Right lobe of liver (tissue), 6 donors: ENCODE results near the gene COL23A1. TPM values are rescaled to one million over a fixed set of nuclear protein-coding genes. Genes with fewer than 3 reads are reported as not detected.
A peak's percentile ranks its signal among the peaks of the same experiment; 100 is the strongest.
"Not testable (repeated sequence)": the region's sequence is repeated elsewhere in the genome, so short reads cannot be mapped to it uniquely, and the experiment has no call there.

Experiments used
- ATAC-seq, 4 donors: fragments of 200-7000 bp; cut with Tn5 transposase; one replicate each; pipeline ENCODE4 v1.9.1; 2020; ENCODE audit warnings: mild to moderate bottlenecking in 4 of 4, moderate library complexity in 4 of 4
- DNase-seq, 3 donors: peaks; one replicate each; pipeline ENCODE4 v3.0.0-alpha.2; 2020
- H3K27ac ChIP-seq, 3 donors: fragments of 200-600 bp; one replicate each; pipeline ENCODE4 v1.8.0; 2022
- H3K27me3 ChIP-seq, 2 donors: fragments of 200-600 bp; one replicate each; pipeline ENCODE4 v1.8.0; 2022
- H3K36me3 ChIP-seq, 4 donors: fragments of 200-600 bp; sonication (generic) in 1 of 4; one replicate each; pipeline versions ENCODE4 v1.5.1 to v1.8.0; 2017 to 2022; ENCODE audit warnings: control low read depth in 1 of 4
- H3K4me1 ChIP-seq, 4 donors: fragments of 200-600 bp; sonication (generic) in 1 of 4; one replicate each; pipeline versions ENCODE4 v1.5.1 to v1.8.0; 2017 to 2022; ENCODE audit warnings: control low read depth in 1 of 4
- H3K4me3 ChIP-seq, 3 donors: fragments of 200-600 bp; one replicate each; pipeline ENCODE4 v1.8.0; 2022
- H3K9me3 ChIP-seq, 4 donors: fragments of 200-600 bp; sonication (generic) in 1 of 4; one replicate each; pipeline versions ENCODE4 v1.5.1 to v1.8.0; 2017 to 2022; ENCODE audit warnings: control low read depth in 1 of 4
- POLR2A ChIP-seq: fragments of 450-650 bp; IDR thresholded peaks from one replicate; pipeline ENCODE4 v1.6.1; 2017; ENCODE audit warnings: antibody characterized with exemption, mild to moderate bottlenecking
- WGBS: methylation state at CpG from one replicate; pipeline ENCODE4 v1.1.6; 2018; ENCODE audit warnings: low coverage, low lambda C conversion rate; ENCODE audit not compliant: insufficient coverage; ENCODE audit errors: missing lambda C conversion rate; 5-methylcytosine and 5-hydroxymethylcytosine counted together
- intact Hi-C, 2 donors: fragments of 100-400 bp; cut with DNase I; formaldehyde crosslinking; loops; one replicate each; pipeline versions ENCODE4 v1.11.2 to v1.14.1; 2022
- total RNA-seq, 6 experiments: library from RNA; depleted of rRNA in 2 of 6; stranded (reverse); fragments of >200 nt in 2 of 6; fragmentation: NEBNext Ultra II Directional in 3 of 6; extraction: Animal tissue kit (Norgen Biotek cat#: 25700) in 3 of 6; gene quantifications; one replicate each; pipeline versions ENCODE4 v1.1.0 to v1.2.4, GENCODE V29; 2016 to 2023
- TF ChIP-seq, protein P1 (sequence below), 4 donors: fragments of 200-600 bp in 3 of 4; fragments of 450-650 bp in 1 of 4; IDR thresholded peaks; one replicate each; pipeline versions ENCODE4 v1.5.1 to v1.8.0; 2016 to 2022; ENCODE audit warnings: antibody characterized with exemption in 4 of 4, mild to moderate bottlenecking in 2 of 4
- donor health status: DM: no; HTN: yes; CAD: no.
- donor health status: DM: no; HTN: no; CAD: no.
- donor health status: DM: no; HTN: no; CAD: no.
- donor health status: DM: no; HTN: yes; CAD: no.
- donor health status: DM: no; HTN: yes; CAD: no.

Gene COL23A1
- total RNA-seq, 6 experiments from 2014 or later, result 0.25 to 1.2 (median 0.50) TPM

GRCh38 chr5:178490935-178491652, 99.1 kb downstream of the COL23A1 start:
- H3K27ac ChIP-seq, result no peak overlapping the region
- H3K4me1 ChIP-seq, result no peaks in the 10 kb centered on the region
- DNase-seq (peak in 1 of 3 donors; percentile 32), ATAC-seq (peak in 2 of 4 donors; percentile 27 to 66)
- H3K36me3 ChIP-seq, result no peaks in the 10 kb centered on the region
- H3K9me3 ChIP-seq, result no peaks in the 10 kb centered on the region
- intact Hi-C loops, result no loop called here
- no peak overlapping the region for H3K4me3 ChIP-seq
- no peaks in the 10 kb centered on the region for H3K27me3 ChIP-seq
- no peak for TF ChIP-seq POLR2A
- TF ChIP-seq, protein P1, sequence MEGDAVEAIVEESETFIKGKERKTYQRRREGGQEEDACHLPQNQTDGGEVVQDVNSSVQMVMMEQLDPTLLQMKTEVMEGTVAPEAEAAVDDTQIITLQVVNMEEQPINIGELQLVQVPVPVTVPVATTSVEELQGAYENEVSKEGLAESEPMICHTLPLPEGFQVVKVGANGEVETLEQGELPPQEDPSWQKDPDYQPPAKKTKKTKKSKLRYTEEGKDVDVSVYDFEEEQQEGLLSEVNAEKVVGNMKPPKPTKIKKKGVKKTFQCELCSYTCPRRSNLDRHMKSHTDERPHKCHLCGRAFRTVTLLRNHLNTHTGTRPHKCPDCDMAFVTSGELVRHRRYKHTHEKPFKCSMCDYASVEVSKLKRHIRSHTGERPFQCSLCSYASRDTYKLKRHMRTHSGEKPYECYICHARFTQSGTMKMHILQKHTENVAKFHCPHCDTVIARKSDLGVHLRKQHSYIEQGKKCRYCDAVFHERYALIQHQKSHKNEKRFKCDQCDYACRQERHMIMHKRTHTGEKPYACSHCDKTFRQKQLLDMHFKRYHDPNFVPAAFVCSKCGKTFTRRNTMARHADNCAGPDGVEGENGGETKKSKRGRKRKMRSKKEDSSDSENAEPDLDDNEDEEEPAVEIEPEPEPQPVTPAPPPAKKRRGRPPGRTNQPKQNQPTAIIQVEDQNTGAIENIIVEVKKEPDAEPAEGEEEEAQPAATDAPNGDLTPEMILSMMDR (IDR thresholded peaks at IDR 0.05), result no peak
- WGBS, result 60% methylated on average over 7 of the region's 11 CpGs

- no peak overlapping the region for H3K4me3 ChIP-seq
- H3K27ac ChIP-seq, result no peak overlapping the region
- no peaks in the 10 kb centered on the region for H3K36me3 ChIP-seq
- DNase-seq, result peak in 1 of 3 donors; percentile 20
- H3K27me3 ChIP-seq, result no peaks in the 10 kb centered on the region
- intact Hi-C loops, result no loop called here
- TF ChIP-seq POLR2A, result no peak
- TF ChIP-seq, protein P1 (IDR thresholded peaks at IDR 0.05), result no peak
- 52% methylated on average over 11 of the region's 12 CpGs for WGBS
- ATAC-seq, result no peak
- no peaks in the 10 kb centered on the region for H3K9me3 ChIP-seq
- H3K4me1 ChIP-seq, result no peaks in the 10 kb centered on the region
Measured at GRCh38 chr5:178489271-178489976, 100.8 kb downstream of the COL23A1 start.

- TF ChIP-seq POLR2A, result no peak
- TF ChIP-seq, protein P1 (IDR thresholded peaks at IDR 0.05), result no peak
- no peak for ATAC-seq
- Histone ChIP-seq H3K4me1 (no peaks in the 10 kb centered on the region), H3K27me3 (no peaks in the 10 kb centered on the region), H3K4me3 (no peak overlapping the region), H3K27ac (no peak overlapping the region), H3K9me3 (no peaks in the 10 kb centered on the region), H3K36me3 (no peaks in the 10 kb centered on the region)
- WGBS, result 15% methylated on average over 8 of the region's 8 CpGs
- peak in 1 of 3 donors; percentile 25 for DNase-seq
- intact Hi-C loops, result no loop called here
Measured at GRCh38 chr5:178488696-178489095, 101.5 kb downstream of the COL23A1 start.

DNA sequence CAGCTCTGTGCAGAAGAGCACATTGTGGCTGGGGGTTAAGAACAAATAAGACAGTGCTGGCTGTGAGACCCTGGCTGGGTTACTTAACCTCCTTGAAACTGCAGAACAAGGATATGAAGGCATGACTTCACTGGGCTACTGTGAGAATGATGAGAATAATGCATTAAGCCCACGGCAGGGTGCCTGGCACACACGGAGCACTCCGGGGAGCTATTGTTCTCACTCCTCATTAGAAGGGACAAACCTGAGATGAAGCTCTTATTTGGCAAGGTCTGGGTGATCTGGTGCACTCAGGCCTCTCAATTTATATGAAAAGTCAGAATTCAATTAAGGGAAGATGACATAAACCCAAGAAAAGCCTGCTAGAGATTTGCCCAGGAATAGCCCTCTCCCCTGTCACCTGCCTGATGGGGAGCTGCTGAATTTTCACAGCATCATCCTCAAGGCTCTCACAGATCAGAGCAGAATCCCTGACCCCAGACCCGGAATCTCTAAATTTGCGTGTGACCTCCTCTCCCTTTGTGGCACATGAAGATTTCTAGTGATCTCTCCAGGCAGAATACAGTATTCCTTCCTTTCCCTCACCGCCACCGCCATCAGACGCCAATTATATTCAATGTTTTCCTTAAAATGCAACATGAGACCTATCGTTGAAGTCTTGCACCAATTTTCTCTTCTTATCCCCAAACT, 102.1 kb downstream of the COL23A1 start:
- intact Hi-C loops, result no loop called here
- H3K36me3 ChIP-seq, result no peaks in the 10 kb centered on the region
- no peaks in the 10 kb centered on the region for H3K9me3 ChIP-seq
- H3K4me3 ChIP-seq, result no peak overlapping the region
- H3K4me1 ChIP-seq, result no peaks in the 10 kb centered on the region
- ATAC-seq, result no peak
- TF ChIP-seq, protein P1 (IDR thresholded peaks at IDR 0.05), result no peak
- no peak for TF ChIP-seq POLR2A
- DNase-seq, result peak in 1 of 3 donors; percentile 16
- no peak overlapping the region for H3K27ac ChIP-seq
- 75% methylated on average over 9 of the region's 9 CpGs for WGBS
- H3K27me3 ChIP-seq, result no peaks in the 10 kb centered on the region

GRCh38 chr5:178486878-178487512, 103.2 kb downstream of the COL23A1 start:
- intact Hi-C loops, ATAC-seq, H3K27me3 ChIP-seq, H3K4me1 ChIP-seq, H3K27ac ChIP-seq, H3K36me3 ChIP-seq, H3K4me3 ChIP-seq, H3K9me3 ChIP-seq: not testable (repeated sequence)
- WGBS, result 83% methylated on average over 6 of the region's 10 CpGs
- DNase-seq, result peak in 1 of 3 donors; percentile 30
